SH-SY5Y (cell line): ENCODE measurements around the gene ZNF180.

ENCODE experiments used
- GATA2 ChIP-seq: IDR thresholded peaks from 2 replicates; pipeline ENCODE4 v1.6.1; 2011; ENCODE audit warnings: mild to moderate bottlenecking, low read depth, low read length
- GATA3 ChIP-seq: IDR thresholded peaks from 2 replicates; pipeline ENCODE4 v1.6.1; 2011; ENCODE audit warnings: low read depth, mild to moderate bottlenecking, low read length, moderate library complexity

DNA sequence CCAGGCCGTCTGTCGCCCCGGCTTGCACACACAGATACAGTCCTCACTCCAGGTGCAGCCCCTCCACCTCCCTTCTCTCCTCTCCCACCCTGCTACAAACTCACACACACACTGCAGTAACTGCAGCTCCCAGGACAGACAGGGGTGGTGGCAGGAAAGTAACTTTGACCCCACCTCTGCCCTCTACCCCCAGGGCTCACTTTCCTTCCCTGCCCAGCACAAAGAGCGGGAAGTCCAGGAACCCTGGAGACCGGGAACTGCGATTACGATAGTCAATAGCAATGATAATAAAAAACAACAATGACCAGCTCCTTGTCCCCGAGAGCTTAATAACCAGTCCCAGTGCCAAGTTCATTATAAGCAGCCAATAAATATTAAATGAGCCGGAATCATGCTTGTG, 29.2 kb upstream of the ZNF180 start, which contains the start of gene CEACAM20:
- TF ChIP-seq GATA3 = no peak
- no peak for TF ChIP-seq GATA2
